ENCODE results near the gene RNASE2. TPM values are rescaled to one million over a fixed set of nuclear protein-coding genes. Genes with fewer than 3 reads are reported as not detected.
"Not testable (repeated sequence)": the region's sequence is repeated elsewhere in the genome, so short reads cannot be mapped to it uniquely, and the experiment has no call there.

Gene RNASE2
- polyA plus RNA-seq, 6 donors from 2014 or later = 0.41 to 1.7 (median 1.3) TPM; not detected in 3

DNA sequence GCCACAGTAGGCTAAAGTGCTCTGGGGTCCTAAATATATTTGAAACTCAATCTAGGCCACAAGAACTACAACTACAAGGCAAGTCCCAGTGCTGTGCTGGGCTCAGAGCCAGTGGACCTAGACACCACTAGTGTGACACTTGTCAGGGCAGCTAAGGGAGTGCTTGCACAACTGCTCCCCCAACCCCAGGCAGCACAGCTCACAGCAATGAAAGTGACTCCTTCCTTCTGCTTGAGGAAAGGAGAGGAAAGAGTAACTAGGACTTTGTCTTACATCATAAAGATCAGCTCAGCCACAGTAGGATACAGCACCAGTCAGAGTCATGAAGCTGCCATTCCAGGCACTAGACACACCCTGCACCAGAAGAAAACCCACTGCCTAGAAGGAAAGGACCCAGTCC lies 3.7 kb downstream of the RNASE2 start:
- not testable (repeated sequence) for H3K9me3 Mint-ChIP-seq, H3K36me3 Mint-ChIP-seq

DNA sequence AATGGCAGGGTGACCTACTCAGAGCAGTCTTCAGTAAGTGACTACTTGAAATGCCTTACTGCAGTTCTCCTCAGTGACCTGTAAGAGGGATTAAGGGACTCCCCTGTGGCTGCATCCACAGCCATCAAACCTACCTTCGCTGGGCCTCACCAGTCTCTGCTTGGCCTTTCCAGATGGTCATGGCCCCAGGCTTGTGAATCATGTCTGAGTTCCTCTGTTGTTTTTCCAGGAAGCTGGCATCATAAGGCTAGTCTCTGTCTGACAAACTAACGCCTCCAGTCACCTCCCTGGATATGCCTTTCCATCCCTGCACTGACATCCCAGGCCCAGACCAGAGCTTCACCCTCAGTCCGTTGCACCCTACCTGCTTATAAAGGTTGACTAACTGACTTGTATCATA lies 14.0 kb downstream of the RNASE2 start:
- Mint-ChIP-seq H3K27me3 (peaks cover 56 to 57% (median 56%) of the 10 kb centered on the region in 3 donors), H3K36me3 (no peaks in the 10 kb centered on the region), H3K4me3 (no peak overlapping the region), H3K9me3 (no peaks in the 10 kb centered on the region), H3K4me1 (peaks cover 4 to 12% (median 12%) of the 10 kb centered on the region in 3 donors), H3K27ac (no peak overlapping the region)
- ATAC-seq (ENCODE audit: low read depth in 2 of 2) (no peak), DNase-seq (no peak)

More for the DNA sequence above, 3.7 kb downstream of the RNASE2 start:
- not testable (repeated sequence) for H3K4me1 Mint-ChIP-seq; ATAC-seq (ENCODE audit: low read depth in 2 of 2); H3K4me3 Mint-ChIP-seq; H3K27ac Mint-ChIP-seq; DNase-seq
- H3K27me3 Mint-ChIP-seq = peaks cover 33 to 49% (median 35%) of the 10 kb centered on the region in 3 donors

DNA sequence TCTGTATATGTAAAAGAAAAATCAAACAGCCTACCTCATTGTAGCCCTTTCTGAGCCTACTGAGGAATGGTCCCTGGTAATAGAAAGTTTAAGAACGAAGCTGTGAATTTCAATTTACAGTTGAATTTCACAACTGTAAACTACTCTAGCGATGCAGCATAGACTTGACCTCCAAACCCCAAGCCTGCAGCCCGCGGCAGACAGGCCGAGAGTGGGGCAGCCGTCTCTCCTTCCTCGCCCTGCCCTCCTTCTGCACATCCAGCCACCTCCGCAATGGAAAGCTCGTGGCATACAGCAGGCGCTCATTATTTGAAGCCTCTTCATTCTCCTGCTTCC lies 15.3 kb downstream of the RNASE2 start:
- Mint-ChIP-seq H3K9me3 (no peaks in the 10 kb centered on the region), H3K4me1 (peaks cover 4 to 12% (median 12%) of the 10 kb centered on the region in 3 donors), H3K27me3 (peaks cover 47 to 56% (median 50%) of the 10 kb centered on the region in 3 donors), H3K27ac (peak overlapping the region in 2 of 6 donors; percentile 22 to 83), H3K4me3 (peak overlapping the region; percentile 82 to 95 (median 91)), H3K36me3 (no peaks in the 10 kb centered on the region)
- ATAC-seq (ENCODE audit: low read depth in 2 of 2) (peak; percentile 2), DNase-seq (no peak)

DNA sequence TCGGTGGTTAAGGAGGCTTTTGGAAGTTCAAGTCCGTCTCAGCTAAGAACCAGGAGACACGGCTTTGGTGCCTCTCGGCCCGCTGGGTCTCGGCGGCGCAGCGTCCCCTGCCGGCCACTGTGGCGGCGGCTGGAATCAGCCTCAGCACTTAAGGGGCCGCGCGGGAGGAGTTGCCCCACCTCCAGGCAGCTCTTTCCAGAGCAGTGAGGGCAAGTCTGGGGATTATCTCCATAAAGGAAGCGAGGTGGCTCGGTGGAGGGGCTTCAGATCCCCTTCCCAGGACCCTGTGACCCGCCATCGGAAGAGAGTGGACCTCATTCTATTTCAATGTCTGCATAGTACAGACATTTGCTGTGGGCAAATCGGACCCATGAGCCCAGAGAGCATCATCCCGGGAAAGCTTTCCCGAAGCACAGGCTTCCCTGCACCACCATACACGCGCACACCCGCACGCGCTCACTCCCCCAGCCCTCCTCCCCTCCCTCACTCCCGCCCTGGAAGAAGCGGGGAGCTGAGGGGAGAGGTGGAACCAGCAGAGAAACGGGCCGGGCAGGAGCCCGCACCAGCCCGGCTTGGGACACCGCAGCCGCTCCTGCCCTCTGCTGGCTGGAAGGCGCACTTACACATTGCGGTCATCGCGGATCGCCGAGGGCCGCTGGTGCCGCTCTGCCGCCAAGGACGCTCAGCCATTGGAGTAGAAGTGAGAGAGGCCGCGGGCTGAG lies 15.9 kb downstream of the RNASE2 start:
- Mint-ChIP-seq H3K9me3 (no peaks in the 10 kb centered on the region), H3K4me1 (peaks cover 4 to 12% (median 12%) of the 10 kb centered on the region in 3 donors), H3K36me3 (no peaks in the 10 kb centered on the region), H3K27me3 (peaks cover 47 to 56% (median 50%) of the 10 kb centered on the region in 3 donors), H3K4me3 (peak overlapping the region; percentile 82 to 95 (median 91)), H3K27ac (peak overlapping the region in 4 of 6 donors; percentile 8 to 83 (median 42))
- ATAC-seq (ENCODE audit: low read depth in 2 of 2) (peak; percentile 85 to 89), DNase-seq (peak; percentile 75)

DNA sequence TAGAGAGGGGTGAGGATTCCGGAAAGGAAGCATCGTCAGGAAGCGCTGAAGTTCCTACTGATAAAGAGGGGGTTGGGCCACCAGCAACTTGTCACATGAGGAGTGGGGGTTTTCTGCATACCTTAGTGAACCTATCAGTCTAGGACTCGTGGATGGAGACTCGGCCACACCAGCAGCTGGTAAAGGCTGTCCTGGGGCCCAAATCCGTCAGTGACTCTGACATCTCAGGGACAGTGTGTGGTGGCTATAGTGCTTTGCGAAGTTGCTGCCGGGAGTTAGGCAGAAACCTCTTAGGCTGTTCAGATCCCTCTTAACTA lies 16.4 kb downstream of the RNASE2 start:
- Mint-ChIP-seq H3K36me3 (no peaks in the 10 kb centered on the region), H3K4me1 (peaks cover 4 to 12% (median 12%) of the 10 kb centered on the region in 3 donors), H3K27ac (peak overlapping the region in 3 of 6 donors; percentile 8 to 63 (median 49)), H3K4me3 (peak overlapping the region; percentile 82 to 95 (median 91)), H3K27me3 (peaks cover 47 to 56% (median 50%) of the 10 kb centered on the region in 3 donors), H3K9me3 (no peaks in the 10 kb centered on the region)
- peak; percentile 25 to 29 for ATAC-seq (ENCODE audit: low read depth in 2 of 2)
- DNase-seq = no peak

DNA sequence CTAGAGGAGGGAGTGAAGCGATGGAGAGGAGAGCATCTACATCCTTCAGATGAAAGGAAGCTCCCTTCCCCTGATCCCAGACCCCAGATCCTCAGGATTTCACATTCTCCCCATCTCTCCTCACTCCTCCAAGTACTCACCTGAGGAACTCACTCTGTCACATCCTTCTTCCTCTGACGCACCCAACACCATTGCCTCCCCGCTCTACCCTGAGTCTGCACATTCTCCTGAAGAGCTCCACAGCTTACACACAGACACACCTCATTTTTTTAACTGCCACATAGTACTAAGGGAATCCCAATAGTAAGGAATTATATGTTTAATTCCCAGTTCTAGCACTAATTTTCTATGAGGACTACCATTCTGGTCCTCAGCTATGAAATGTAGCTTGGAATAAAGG lies 18.2 kb downstream of the RNASE2 start:
- no peaks in the 10 kb centered on the region for H3K9me3 Mint-ChIP-seq
- DNase-seq (no peak), ATAC-seq (ENCODE audit: low read depth in 2 of 2) (no peak)
- peaks cover 38 to 45% (median 44%) of the 10 kb centered on the region in 3 donors for H3K27me3 Mint-ChIP-seq
- no peaks in the 10 kb centered on the region for H3K36me3 Mint-ChIP-seq
- peaks cover 4 to 12% (median 12%) of the 10 kb centered on the region in 3 donors for H3K4me1 Mint-ChIP-seq
- peak overlapping the region in 1 of 6 donors; percentile 92 for H3K27ac Mint-ChIP-seq
- no peak overlapping the region for H3K4me3 Mint-ChIP-seq

DNA sequence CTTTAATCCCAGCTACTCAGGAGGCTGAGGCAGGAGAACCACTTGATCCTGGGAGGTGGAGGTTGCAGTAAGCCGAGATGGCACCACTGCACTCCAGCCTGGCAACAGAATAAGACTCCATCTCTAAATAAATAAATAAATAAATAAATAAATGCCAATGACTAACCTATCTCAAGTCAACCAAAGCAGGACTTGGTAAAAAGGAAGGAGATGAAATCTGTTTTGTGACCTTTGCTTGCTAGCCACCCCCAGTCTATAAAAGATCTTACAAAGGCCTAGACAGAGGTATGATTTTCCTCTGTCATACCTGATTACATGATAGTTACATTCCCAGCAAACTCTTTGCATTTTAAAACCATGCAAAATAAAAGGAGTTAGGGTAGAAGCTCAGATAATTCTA lies 21.0 kb downstream of the RNASE2 start:
- ATAC-seq (ENCODE audit: low read depth in 2 of 2) = no peak
- peaks cover 4 to 6% (median 5%) of the 10 kb centered on the region in 3 donors for H3K4me1 Mint-ChIP-seq
- H3K4me3 Mint-ChIP-seq = no peak overlapping the region
- no peak overlapping the region for H3K27ac Mint-ChIP-seq
- no peak for DNase-seq
- no peaks in the 10 kb centered on the region for H3K36me3 Mint-ChIP-seq
- peaks cover 31 to 60% (median 56%) of the 10 kb centered on the region in 3 donors for H3K27me3 Mint-ChIP-seq
- H3K9me3 Mint-ChIP-seq = no peaks in the 10 kb centered on the region

DNA sequence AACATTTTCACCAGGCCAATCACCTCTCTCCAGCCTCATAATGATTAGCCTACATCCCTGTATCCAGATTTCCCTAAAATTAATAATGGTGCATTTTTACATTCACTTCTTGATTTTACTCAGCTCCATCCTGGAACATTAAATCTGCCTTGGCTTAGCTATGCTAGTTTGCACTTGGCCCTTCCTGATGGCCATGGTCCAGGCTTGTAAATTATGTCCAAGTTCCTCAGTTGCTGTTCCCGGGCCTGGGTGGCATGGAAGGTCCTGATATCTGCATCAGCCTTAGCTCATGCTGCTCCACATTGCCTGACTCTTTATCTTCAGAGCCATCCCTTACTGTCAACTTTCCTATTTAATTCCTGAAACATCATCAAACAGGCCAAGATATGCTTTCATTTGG lies 23.4 kb downstream of the RNASE2 start:
- H3K4me1 Mint-ChIP-seq = no peaks in the 10 kb centered on the region
- no peaks in the 10 kb centered on the region for H3K36me3 Mint-ChIP-seq
- no peak for ATAC-seq (ENCODE audit: low read depth in 2 of 2)
- H3K4me3 Mint-ChIP-seq = no peak overlapping the region
- H3K27me3 Mint-ChIP-seq = peaks cover 15 to 60% (median 42%) of the 10 kb centered on the region in 3 donors
- DNase-seq = no peak
- no peaks in the 10 kb centered on the region for H3K9me3 Mint-ChIP-seq
- no peak overlapping the region for H3K27ac Mint-ChIP-seq

DNA sequence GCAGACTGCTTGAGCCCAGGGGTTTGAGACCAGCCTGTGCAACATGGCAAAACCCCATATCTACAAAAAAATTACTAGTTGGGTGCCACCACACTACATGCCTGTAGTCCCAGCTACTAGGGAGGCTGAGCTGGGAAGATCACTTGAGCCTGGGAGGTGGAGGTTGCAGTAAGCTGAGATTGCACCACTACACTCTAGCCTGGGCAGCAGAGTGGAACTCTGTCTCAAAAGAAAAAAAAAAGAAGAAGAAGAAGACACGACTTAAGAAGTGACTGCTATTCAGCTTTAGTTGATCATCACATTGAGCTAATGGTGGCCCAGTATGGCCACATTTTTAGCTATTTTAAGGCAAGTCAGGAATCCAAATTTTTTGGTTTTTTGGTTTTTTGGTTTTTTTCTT lies 25.6 kb downstream of the RNASE2 start:
- Mint-ChIP-seq H3K4me3 (no peak overlapping the region), H3K9me3 (no peaks in the 10 kb centered on the region), H3K4me1 (peaks cover 0 to 4% (median 3%) of the 10 kb centered on the region in 3 donors), H3K27me3 (peaks cover 10 to 64% (median 36%) of the 10 kb centered on the region in 3 donors), H3K36me3 (no peaks in the 10 kb centered on the region), H3K27ac (no peak overlapping the region)
- ATAC-seq (ENCODE audit: low read depth in 2 of 2) = no peak
- no peak for DNase-seq

DNA sequence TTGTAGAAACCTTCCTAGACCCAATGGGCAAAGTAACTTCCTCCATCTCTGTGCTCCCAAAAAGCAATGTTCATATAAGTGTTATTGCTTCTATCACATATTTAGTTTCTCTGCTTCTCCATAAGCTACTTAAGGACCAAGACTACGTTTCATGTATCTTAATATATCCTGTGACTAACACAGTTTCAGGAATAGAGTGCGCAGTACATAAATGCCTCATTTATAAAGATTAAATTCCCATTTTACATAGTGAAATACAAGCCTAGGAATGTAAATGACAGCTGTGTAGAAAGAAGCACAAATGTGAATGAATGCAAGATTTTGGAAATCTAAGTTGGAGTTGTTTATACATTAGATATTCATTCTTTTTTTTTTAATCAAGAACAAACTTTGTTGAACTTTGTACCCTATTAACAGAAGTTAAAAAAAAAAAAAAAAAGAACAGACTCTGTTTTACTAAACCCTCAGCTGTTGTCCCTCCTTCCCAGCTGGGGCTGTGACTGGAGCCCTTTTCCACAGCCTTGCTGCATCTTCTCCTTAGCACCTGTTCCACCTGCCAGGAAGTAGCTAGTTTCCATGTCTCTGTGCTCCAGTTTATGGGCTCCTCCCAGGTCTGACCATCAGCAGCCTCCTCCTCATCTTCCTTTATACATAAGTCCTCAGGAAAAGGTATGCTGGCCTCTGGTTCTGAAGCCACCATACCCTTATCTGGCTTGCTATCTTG lies 27.5 kb downstream of the RNASE2 start:
- DNase-seq (no peak), ATAC-seq (ENCODE audit: low read depth in 2 of 2) (no peak)
- no peak overlapping the region for H3K4me3 Mint-ChIP-seq
- peaks cover 0 to 7% (median 3%) of the 10 kb centered on the region in 3 donors for H3K4me1 Mint-ChIP-seq
- H3K27ac Mint-ChIP-seq = peak overlapping the region in 1 of 6 donors; percentile 54
- no peaks in the 10 kb centered on the region for H3K36me3 Mint-ChIP-seq
- H3K9me3 Mint-ChIP-seq = no peaks in the 10 kb centered on the region
- H3K27me3 Mint-ChIP-seq = peaks cover 5 to 58% (median 35%) of the 10 kb centered on the region in 3 donors

DNA sequence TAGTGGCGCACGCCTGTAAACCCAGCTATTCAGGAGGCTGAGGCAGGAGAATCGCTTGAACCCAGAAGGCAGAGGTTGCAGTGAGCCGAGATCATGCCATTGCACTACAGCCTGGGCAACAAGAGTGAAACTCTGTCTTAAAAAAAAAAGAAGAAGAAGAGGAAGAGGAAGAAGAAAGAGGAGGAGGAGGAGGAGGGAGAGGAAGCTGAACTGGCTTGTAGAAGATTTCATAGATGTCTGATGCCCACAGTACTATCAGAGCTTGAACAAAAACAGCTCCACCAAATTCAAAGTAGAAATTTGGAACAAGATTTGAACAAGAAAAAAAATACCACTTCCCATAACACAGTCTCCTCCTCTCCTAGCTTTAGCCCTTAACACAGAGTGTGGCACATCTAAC lies 30.4 kb downstream of the RNASE2 start:
- H3K4me3 Mint-ChIP-seq = peak overlapping the region in 3 of 8 donors; percentile 14 to 74 (median 23)
- H3K4me1 Mint-ChIP-seq = peaks cover 12 to 16% (median 15%) of the 10 kb centered on the region in 3 donors
- not testable (repeated sequence) for DNase-seq; H3K9me3 Mint-ChIP-seq; H3K36me3 Mint-ChIP-seq; ATAC-seq (ENCODE audit: low read depth in 2 of 2); H3K27ac Mint-ChIP-seq
- H3K27me3 Mint-ChIP-seq = peaks cover 5 to 31% (median 19%) of the 10 kb centered on the region in 3 donors

DNA sequence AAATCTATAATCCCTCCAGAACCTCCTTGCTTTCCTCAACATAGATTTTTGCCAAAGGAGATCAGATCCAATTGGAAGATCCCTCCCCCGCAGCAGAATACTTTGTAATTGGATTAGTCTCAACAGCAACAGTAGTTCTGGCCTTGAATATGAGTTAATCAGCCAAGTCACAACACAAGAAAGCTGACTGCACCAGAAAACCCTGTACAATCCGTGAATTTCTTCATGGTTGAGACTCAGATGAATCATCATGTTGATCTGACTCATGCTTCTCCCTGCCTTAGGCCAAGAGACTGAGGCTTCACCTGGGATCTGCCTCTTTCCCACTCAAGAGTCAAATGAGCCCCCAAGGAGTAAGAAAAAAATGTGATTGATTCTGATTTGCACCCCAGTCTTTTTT lies 31.5 kb downstream of the RNASE2 start:
- no peak for DNase-seq
- H3K9me3 Mint-ChIP-seq = no peaks in the 10 kb centered on the region
- H3K27ac Mint-ChIP-seq = no peak overlapping the region
- peaks cover 17 to 24% (median 22%) of the 10 kb centered on the region in 3 donors for H3K4me1 Mint-ChIP-seq
- peak overlapping the region in 1 of 8 donors; percentile 87 for H3K4me3 Mint-ChIP-seq
- H3K36me3 Mint-ChIP-seq = peaks cover 0 to 2% of the 10 kb centered on the region in 2 donors
- peaks cover 5 to 28% (median 15%) of the 10 kb centered on the region in 3 donors for H3K27me3 Mint-ChIP-seq
- ATAC-seq (ENCODE audit: low read depth in 2 of 2) = no peak

DNA sequence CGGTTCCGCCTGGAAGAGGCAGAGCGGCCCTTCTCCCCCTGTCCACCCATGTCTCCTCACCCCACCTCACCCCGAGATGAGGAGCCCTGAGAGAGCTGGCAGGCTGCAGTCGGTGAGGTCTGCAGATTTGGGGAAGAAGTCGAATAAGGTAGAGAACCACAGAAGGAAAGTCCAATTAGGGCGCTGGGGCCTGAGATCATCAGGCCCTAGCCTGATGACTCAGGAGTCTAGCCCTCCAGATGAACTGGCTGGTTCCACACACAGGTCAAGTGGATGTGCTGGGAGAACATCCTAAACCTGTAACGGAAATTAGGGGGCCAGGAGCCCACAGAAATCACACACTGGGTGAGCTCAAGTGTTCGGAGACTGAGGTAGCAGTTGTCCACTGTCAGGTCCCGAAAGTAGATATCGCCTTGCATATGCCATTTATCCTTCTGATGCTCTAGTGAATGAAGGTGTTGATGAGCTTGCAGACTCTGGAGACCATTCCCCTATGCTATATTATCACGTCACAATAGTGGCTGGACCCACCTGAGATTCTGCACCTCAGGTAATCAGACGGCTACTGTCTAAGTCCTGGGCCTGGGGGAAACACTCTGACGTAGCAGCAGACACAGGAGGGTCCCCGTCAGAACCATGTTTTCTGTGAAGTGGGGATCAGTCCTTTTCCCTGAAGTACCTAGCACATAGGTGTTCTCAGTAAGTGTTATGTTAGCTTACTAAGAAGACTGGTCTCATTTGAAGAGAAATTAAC lies 33.6 kb downstream of the RNASE2 start:
- H3K4me1 Mint-ChIP-seq = peaks cover 22 to 28% (median 25%) of the 10 kb centered on the region in 3 donors
- H3K36me3 Mint-ChIP-seq = peaks cover 3 to 11% of the 10 kb centered on the region in 2 donors
- H3K27me3 Mint-ChIP-seq = peaks cover 0 to 10% (median 4%) of the 10 kb centered on the region in 3 donors
- ATAC-seq (ENCODE audit: low read depth in 2 of 2) (no peak), DNase-seq (no peak)
- no peaks in the 10 kb centered on the region for H3K9me3 Mint-ChIP-seq
- peak overlapping the region; percentile 51 to 93 (median 74) for H3K4me3 Mint-ChIP-seq
- H3K27ac Mint-ChIP-seq = peak overlapping the region in 1 of 6 donors; percentile 59
